HuH-7.5 (cell line): ENCODE results near the gene MZF1.
"Not testable (repeated sequence)": the region's sequence is repeated elsewhere in the genome, so short reads cannot be mapped to it uniquely, and the experiment has no call there.

Source experiments
- DNase-seq: peaks from one replicate; pipeline ENCODE4 v3.0.0; 2011; ENCODE audit warnings: low spot score

Gene MZF1

DNA sequence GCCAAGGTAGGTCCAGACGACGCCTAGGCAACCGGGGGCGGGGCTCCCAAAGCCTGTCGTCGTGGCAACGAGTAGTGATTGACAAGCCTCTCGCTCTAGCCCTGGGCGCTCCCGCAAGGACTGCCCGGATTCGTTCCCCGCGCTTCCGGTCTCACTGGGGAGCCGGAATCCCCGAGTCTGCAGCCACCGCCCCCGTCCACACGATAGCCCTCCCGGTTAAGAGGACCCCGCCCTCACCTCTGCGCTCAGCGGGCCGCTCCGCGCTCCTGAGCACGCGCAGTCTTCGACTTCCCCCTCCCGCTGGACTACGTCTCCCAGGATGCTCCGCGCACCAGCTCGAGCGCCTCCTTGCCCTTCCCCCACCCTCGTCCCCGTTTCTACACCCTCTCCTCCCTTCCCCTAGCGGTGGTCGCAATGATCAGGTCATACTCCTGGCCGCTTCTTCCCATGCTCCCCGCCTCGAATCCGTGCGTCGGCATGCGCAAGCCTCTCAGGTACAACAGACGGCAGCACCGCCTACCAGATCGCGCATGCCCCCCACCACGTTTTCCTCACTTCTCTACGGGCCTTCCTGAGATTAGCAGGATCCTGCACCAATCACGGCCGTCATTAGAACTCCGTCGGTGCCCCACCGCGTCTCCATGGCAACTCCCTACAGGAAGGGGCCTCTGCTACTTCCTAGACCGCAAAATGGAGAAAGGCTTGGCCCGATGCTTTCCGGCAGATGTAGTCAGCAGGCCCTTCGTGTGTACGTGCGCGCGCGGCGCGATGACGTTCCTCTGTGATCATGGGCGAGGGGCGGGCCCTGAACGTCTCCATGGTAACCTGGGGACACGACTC, at the start of gene MZF1:
TSS of gene MZF1 (minus strand) at position 518 of the 840 bp plus-strand sequence. CDS start 1,946 bp downstream, outside the sequence.
- peak; percentile 97 for DNase-seq

DNA sequence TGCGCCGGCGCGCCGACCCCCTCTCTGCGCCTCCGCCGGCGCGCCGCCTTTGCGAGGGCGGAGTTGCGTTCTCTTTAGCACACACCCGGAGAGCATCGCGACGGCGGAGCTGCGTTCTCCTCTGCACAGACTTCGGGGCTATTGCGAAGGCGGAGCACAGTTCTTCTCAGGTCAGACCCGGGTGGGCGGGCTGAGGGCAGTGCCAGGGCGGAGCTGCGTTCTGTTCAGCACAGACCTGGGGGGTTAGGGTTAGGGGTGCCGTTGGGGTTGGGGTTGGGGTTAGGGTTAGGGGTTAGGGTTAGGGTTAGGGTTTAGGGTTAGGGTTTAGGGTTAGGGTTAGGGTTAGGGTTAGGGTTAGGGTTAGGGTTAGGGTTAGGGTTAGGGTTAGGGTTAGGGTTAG, 34.1 kb upstream of the MZF1 start:
- DNase-seq, result not testable (repeated sequence)

DNA sequence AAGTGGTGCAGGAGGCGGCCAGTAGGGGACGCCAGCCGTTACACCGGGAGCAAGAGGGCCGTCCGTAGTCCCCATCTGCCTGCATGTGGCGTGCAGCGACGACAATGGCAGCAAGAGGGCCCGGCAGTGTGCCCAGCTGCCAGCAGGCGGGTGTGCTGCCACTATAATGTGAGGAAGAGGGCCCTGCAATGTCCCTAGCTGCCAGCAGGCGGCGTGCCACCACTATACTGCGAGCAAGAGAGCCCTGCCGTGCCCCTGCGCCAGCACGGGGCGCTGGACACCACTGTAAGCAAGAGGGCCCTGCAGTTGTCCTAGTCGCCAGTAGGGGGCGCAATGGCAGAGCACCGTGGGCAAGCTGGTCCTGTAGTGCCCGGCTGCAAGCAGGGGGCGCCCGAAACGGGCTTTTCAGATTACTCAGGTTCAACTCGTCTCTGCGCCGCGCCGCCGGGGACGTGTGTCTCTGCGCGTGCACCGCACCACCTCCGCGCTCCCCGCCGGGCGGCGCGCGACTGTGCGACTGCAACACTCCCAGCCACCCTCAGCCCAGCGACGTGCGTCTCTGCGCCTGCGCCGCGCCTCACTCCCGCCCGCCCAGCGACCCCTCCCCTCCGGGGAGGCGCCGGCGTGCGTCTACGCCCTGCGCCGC, 33.2 kb upstream of the MZF1 start:
- not testable (repeated sequence) for DNase-seq

DNA sequence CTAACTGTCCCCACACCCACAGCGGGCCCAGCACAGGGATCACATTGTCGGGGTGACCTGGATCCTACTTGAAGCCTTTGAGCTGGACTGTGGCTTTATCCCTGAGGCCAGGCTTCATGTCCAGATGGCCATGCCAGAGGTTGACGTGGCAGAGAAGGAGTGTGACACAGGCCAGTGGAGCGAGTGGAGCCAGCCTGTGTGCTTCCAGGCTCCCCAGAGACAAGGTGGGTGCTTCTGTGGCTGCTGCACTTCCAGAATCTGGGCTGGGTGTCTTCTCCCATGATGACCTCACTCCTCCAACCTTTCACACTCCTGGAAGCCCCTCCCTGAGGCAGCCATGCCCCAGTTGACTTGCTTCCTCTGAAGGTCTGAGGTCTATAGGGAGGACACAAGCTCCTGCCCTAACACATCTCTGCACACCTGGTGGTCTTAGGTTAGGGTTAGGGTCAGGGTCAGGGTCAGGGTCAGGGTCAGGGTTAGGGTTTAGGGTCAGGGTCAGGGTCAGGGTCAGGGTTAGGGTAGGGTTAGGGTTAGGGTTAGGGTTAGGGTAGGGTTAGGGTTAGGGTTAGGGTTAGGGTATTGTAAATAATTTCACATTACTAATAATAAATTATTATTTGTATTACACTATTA, 13.1 kb upstream of the MZF1 start:
- DNase-seq, result no peak

DNA sequence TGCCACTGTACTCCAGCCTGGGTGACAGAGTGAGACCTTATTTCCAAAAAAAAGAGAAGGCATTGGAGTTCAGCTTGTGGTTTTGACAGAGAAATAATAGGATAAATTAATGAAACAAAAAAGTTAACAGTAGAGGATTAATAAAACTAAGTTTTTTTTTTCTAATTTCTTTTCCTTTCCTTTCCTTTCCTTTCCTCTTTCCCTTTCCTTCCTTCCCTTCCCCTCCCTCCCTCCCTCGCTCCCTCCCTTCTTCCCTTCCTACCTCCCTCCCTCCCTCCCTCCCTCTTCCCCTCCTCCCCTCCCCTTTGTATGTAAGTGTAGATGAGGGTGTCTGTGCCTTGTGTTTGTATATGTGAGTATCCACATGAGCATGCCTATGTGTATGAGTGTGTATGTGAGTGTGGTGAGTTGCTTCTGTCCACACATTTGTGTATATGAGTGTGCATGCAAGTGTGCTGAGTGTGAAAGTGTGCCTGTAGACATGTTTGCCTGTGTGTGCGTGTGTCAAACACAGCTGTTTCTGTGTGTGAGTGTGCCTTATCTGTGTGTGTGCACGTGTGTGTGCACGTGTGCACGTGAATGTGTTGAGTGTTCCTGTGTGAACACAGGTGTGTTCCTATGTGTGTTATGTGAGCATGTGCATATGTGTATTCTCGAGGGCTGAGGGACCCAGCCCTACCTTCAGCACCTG, 12.5 kb upstream of the MZF1 start:
- DNase-seq, result no peak

DNA sequence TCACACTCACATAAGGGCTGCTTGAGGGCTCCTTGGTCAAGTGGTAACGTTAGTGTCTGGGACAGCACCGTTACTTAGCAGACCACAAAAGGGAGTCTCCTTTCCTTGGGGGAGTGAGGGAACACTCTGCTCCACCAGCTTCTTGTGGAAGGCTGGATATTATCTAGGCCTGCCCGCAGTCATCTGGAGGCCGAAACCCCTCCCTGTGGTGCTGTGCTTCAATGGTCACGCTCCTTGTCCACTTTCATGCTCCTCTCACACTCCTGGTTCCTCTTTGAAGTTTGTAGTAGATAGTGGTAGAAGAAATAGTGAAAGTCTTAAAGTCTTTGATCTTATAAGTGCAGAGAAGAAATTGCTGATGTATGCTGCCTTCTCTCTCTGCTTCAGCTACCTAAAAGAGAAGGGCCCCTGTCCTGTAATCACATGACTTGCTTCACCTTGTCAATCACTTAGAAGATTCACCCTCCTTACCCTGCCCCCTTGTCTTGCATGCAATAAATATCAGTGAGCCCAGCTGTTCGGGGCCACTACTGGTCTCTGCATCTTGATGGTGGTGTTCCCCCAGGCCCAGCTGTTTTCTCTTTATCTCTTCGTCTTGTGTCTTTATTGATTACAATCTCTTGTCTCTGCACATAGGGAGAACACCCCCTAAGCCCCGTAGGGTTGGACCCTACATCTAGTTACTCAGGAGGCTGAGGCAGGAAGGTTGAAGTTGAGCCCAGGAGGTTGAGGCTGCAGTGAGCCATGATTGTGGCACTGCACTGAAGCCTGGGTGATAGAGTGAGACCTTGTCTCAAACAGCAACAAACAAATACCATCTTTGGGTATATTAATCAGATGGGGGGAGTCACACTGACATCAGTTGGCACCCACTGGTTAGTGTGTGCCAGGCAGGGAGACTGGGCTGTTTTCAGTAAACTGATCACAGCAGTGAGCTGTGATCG, 11.6 kb upstream of the MZF1 start:
- no peak for DNase-seq

DNA sequence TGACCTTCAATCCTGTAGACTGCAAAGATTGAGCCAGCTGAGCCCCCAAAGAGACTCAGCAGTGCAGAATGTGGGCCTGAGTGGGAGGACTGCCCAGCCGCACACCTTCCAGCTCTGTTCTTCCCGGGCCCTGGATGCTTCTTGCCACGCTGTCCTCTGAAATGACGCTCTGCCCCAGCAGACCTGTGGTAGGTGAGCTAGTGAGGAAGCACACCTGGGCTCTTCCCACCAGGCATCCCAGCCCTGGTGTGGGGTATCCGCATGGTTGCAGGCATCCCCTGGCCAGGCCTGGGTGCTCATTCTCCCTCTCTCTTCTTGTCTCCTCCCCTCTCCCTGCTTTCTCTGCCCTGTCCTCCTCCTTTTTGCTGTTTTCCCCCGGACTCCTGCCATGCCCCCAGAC, 9.8 kb upstream of the MZF1 start:
- DNase-seq, result no peak

DNA sequence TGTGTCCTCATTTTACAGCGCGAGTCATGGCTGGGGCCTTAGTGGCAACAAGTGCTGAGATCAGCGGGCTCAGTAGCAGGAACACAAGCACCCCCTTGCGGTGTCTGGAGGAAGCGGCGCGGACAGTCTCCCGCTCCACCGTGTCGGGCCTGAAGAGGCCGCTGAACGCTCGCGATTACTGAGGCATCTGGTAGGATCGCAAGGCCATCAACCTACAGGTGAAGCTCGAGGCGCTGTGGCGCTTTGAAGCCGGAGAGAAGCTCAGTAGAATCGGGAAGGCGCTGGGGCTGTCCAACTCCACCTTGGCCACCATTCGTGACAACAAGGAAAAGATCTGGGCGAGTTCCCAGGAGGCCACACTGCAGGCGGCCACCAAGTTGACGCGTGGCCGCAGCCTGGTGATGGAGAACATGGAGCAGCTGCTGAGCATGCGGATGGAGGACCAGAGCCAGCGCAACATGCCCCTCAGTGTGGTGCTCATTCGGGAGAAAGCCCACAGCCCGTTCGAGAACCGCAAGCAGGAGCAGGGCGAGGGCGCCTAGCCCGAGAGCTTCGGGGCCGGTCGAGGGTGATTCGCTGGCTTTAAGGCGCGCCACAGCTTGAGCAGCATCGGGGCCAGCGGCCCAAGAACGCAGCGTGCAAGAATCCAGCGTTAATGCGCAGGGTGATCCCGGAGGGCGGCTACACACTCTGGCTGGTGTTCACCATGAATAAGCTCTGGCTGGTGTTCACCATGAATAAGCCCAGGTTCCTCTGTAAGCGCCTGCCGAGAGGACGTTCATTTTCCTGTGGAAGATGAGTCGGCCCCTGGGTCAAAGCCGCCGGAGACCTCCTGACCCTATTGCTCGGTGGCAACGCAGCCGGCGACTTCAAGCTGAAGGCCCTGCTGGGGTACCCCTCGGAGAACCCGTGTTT, 8.3 kb upstream of the MZF1 start:
- no peak for DNase-seq

DNA sequence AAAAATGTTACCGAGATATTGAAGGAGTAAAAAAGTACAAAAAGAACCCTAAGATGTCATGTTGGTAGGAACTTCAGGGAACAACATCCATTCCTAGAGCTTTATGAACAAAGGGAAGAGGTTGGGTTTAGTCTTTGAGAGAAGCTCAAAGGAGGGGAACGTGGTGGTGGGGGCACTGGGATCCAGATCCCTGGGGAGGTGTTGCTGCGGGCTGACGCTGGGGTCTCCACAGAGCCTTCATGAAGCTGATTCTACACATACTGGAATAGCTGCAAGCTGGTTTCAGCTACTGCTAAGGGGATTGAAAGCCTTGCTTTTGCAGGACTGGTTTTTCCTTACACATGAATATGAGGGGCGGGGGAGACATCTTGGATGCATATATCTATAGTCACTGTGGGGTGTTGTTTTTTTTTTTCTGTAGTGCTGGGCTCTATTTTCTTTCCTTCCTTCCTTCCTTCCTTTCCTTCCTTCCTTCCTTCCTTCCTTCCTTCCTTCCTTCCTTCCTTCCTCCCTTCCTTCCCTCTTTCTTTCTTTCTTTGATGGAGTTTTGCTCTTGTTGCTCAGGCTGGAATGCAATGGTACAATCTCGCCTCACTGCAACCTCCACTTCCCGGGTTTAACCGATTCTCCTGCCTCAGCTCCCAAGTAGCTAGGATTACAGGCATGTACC, 6.5 kb upstream of the MZF1 start:
- no peak for DNase-seq

DNA sequence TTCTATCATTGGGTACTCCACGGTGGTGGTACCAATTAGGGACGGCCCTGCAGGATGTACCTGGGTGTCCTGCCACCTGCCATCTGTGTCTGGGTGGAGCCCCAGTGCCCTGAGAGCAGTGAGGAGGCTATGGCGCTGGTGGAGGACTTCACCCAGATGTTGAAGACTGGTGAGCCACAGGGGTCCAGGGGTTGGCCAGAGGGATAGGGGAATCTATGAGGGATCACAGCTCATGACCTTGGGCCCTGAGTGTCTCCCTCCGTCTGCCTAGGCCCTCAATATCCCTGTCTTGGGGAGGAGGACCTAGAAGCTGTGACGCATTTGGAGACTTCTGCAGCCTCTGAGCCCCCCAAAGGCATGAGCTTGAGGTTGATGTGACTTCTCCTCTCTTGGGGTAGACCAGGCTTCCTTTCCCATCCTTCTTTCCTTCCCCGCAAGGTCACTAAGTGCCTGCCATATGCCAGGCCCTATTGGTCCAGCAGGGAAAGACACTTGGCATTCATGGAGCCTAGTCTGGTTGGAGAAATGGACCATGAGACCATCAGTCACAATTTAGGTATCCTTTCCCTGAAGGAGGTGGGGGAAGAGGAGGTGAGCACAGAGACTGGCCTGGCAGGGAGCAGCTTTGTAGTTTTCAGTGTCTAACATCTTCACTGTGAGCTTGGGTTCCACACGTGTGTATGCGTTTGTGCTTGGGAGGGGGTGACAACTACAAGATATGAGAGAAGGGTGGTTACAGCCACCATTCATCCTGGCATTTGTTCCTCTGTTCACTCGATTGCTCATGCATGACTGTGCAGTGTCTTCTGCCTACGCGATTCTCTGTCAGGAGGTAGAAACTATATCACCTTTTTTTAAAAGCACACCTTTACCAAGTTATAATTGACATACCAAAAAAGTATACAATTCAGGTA, 5.1 kb upstream of the MZF1 start:
- DNase-seq, result no peak

DNA sequence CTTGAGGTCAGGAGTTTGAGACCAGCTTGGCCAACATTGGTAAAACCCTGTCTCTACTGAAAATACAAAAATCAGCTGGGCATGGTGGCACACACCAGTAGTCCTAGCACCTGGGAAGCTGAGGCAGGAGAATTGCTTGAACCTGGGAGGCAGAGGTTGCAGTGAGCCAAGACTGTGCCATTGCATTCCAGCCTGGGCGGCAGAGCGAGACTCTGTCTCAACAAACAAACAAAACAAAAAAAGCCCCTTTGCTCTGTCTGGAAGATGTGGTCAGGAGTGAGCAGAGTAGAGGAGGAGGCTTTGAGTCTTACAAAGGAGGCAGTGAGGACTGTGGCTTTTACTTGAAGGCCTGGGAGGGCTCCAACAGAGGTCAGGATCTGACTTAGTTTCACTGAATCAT, 4.4 kb upstream of the MZF1 start:
- DNase-seq, result not testable (repeated sequence)

DNA sequence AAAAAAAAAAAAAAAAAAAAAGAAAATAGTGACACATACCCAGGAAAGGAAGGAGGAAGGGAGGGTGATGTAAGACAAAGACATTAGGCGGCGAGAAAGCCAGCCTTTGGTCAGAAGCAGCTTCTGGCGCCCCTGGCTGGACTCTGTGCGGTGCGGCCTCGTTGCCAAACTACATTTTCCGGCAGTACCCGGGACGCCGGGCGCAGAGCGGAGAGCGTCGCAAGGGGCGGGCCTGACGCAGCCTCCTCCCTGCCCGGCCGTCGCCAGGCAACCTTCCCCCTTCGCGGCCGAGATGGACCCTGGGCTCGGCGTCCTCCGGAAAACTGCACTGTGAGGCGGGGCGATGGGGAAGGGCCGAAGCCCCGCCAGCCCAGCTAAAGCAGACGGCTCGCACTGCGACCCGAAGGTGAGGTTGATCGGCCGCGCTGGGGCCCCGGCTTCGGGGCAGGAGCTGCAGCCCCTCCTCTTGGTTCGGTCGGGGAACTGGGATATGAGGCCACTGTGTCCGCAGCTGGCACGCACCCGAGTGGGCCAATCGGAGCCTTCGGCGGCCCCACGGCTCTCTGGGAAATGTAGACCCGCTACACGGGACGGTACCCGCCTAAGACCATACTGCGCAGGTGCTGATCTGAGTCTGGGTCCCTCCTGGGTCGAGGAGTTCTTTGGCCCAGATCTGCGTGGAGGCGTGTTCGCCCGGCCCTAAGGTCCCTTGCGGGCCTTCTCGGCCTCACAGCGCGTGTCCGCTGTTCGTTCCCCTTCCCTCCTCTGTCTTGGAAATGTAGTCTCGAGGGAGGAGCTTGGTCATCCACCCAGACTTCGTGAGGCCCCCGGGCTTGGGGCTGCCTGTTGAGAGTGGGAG, 2.3 kb upstream of the MZF1 start:
- DNase-seq, result peak; percentile 85

DNA sequence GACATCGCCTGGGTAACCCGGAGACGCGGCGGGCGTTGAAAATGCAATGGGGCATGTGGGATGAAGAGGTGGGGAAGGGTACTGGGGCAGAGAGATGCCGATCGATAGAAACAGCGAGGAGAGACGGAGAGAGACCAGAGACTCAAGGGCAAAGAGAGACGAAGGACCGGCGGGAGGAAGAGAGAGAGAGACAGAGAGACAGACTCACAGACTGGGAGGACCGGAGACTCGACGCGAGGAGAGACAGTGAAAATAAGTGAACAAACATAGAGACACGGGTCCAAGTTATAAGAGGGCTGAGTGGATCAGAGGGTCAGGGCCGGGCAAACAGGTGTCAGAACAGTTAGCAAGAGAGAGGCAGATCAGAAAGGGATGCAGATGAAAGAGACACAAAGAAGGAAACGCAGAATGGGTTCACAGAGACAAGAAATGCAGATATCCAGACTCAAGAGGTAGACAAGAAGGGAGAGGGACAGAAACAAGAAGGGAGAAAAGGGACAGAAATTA, 576 bp upstream of the MZF1 start:
- DNase-seq, result no peak

DNA sequence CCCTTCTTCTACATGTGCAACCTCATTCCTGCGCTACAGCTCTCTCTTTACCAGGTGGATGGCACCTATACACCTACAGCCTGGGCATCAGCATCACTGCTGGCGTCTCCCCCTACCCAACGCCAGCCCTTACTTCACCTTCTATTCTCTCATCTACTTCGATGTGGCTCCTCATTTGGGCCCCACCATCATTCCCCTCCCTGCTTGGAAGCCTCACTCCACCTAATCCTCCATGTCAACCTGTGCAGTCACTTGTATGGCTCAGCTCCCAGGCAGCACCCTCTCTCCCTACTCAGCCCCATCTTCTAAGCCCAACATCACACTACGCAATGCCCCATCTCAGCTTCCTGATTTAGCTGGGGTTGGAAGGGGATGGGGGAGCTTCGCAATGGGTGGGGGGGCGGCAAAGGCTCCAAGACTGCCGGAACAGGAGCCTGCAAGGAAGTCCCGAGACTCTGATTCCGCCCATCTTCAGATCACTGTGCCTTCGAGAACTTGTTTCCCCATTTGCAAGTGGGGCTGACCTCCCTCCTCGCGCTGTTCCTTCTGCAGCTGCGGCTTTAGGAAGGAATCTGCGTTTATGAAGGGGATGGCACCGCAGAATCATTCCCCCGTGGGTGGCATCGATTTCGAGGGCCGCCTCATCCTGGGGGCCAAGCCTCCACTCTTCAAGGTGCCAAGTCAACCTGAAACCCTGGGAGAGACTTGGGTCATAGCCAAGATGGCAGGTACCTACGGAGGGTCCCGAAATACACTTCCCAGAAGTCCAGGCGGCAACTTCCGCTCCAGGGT, 913 bp downstream of the MZF1 start:
- no peak for DNase-seq

DNA sequence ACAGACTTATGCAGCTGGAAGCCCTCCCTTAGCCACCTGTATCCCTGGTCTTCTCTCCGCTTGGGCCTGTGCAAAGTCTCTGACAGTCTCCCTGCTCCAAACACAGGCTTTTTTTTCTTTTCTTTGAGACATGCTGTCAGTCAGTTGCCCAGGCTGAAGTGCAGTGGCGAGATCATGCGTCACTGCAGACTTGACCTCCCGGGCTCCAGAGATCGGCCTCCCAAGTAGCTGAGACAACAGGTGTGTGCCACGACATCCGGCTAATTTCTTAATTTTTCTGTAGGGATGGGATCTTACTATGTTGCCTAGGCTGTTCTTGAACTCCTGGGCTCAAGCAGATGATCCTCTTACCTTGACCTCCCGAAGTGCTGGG, 1.6 kb downstream of the MZF1 start:
- DNase-seq, result no peak

DNA sequence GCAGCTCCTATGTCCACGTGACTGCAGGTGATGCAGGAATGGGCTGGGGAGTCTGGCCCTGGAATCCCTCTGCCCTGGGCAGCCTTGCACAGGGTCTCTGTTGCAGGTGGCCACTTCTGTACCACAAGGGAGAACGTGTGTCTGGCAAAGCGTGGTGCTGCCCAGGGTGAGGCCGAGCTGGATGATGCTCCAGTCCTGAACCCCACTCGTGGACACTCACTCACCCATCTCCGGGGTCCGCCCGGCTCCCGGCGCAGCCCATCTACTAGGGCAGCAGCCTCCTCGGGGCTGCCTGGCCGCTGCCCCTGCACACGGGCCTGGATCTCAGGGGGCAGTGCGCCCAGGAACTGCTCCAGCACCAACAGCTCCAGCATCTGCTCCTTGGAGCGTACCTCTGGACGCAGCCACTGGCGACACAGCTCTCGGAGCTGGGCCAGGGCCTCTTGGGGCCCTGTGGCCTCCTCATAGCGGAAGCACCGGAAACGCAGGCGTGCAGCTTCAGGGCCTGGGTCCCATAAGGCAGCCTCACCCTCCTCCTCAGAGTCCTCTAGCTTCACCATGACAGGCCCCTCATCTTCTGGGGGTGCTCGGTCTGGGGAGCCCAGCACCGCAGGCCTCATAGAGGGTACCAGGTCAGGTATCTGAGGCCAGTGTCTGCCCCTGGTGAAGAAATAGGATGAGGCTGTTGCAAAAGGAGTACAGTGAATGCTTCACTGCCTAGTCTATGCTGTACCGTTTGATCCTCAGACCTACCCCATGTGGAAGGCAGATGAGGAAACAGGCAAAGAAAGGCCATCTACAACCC, 2.2 kb downstream of the MZF1 start:
- DNase-seq, result no peak
